ENCODE results near the gene TMEM178A.

DNA sequence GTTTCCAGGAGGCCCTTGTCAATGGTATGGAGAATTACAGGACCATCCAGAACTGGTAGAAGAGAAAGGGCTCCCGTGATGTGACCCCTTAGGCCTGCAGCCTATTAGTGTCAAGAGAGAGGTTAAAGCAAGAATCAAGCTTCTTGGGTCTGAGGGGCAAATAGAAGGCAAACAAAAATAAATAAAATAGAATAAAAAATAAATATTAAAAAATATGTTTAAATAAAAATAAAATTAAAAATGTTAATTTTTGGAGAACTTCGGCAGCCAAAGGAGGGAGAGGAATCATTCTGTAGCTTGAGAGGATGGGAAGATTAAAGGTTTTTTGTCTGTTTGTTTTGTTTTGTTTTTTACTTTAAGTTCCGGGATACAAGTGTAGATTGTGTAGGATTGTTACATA, 15.2 kb upstream of the TMEM178A start:
- TF ChIP-seq POLR2A (IDR thresholded peaks at IDR 0.05) = no peak
- TF ChIP-seq, protein P1, sequence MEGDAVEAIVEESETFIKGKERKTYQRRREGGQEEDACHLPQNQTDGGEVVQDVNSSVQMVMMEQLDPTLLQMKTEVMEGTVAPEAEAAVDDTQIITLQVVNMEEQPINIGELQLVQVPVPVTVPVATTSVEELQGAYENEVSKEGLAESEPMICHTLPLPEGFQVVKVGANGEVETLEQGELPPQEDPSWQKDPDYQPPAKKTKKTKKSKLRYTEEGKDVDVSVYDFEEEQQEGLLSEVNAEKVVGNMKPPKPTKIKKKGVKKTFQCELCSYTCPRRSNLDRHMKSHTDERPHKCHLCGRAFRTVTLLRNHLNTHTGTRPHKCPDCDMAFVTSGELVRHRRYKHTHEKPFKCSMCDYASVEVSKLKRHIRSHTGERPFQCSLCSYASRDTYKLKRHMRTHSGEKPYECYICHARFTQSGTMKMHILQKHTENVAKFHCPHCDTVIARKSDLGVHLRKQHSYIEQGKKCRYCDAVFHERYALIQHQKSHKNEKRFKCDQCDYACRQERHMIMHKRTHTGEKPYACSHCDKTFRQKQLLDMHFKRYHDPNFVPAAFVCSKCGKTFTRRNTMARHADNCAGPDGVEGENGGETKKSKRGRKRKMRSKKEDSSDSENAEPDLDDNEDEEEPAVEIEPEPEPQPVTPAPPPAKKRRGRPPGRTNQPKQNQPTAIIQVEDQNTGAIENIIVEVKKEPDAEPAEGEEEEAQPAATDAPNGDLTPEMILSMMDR (IDR thresholded peaks at IDR 0.05) = no peak
